Osteoblast (primary cell): Measurements from ENCODE around the gene AAGAB. TPM values are rescaled to one million over a fixed set of nuclear protein-coding genes. Genes with fewer than 3 reads are reported as not detected.

Source experiments
- DNase-seq: peaks from one replicate; pipeline ENCODE4 v3.0.0; 2011; ENCODE audit warnings: low spot score, mixed read lengths; ENCODE audit not compliant: insufficient read length; ENCODE audit errors: missing footprints
- H2AFZ ChIP-seq: 2 replicates; pipeline ENCODE4 v1.6.0; 2011; ENCODE audit warnings: mild to moderate bottlenecking, low read length
- H3K27ac ChIP-seq: 2 replicates; pipeline ENCODE4 v1.5.1; 2011; ENCODE audit warnings: mild to moderate bottlenecking, low read depth, low read length, moderate library complexity
- H3K27me3 ChIP-seq: 2 replicates; pipeline ENCODE4 v1.6.0; 2012; ENCODE audit warnings: mild to moderate bottlenecking, control low read depth, inconsistent platforms, low read length, moderate library complexity; ENCODE audit not compliant: insufficient read depth
- H3K36me3 ChIP-seq: 2 replicates; pipeline ENCODE4 v1.5.1; 2011; ENCODE audit warnings: mild to moderate bottlenecking, low read length, control low read depth, moderate library complexity; ENCODE audit not compliant: insufficient read depth
- H3K4me1 ChIP-seq: 2 replicates; pipeline ENCODE4 v1.5.1; 2011; ENCODE audit warnings: mild to moderate bottlenecking, low read length, control low read depth, moderate library complexity; ENCODE audit not compliant: insufficient read depth
- H3K4me2 ChIP-seq: 2 replicates; pipeline ENCODE4 v1.6.0; 2011; ENCODE audit warnings: mild to moderate bottlenecking, low read length; ENCODE audit not compliant: insufficient read depth
- H3K4me3 ChIP-seq: fragments of 200-600 bp; sonication (generic); 3 replicates; pipeline ENCODE4 v1.5.1; 2012; ENCODE audit warnings: mild to moderate bottlenecking, low read length, inconsistent platforms; ENCODE audit not compliant: insufficient read depth
- H3K79me2 ChIP-seq: 2 replicates; pipeline ENCODE4 v1.6.0; 2012; ENCODE audit warnings: mild to moderate bottlenecking, low read length, control low read depth, inconsistent platforms; ENCODE audit not compliant: insufficient read depth
- H3K9me3 ChIP-seq: 2 replicates; pipeline ENCODE4 v1.5.1; 2011; ENCODE audit warnings: low read depth, low read length, control low read depth
- H4K20me1 ChIP-seq: 2 replicates; pipeline ENCODE4 v1.6.0; 2012; ENCODE audit warnings: mild to moderate bottlenecking, low read length, control low read depth; ENCODE audit not compliant: insufficient read depth
- CTCF ChIP-seq: IDR thresholded peaks from 2 replicates; pipeline ENCODE4 v1.5.1; 2011; ENCODE audit warnings: mild to moderate bottlenecking, low read depth, low read length, moderate library complexity; ENCODE audit errors: extremely low read depth
- total RNA-seq: library from RNA; depleted of rRNA; stranded (reverse); fragments of >200 nt; gene quantifications from 2 replicates; pipeline ENCODE4 v1.2.3, GENCODE V29; 2012

The AAGAB gene
- total RNA-seq, 1 donor = 51.0 TPM

GRCh38 chr15:67188551-67189218 lies 65.8 kb downstream of the AAGAB start:
- no peak overlapping the region for H2AFZ ChIP-seq

GRCh38 chr15:67187351-67187854 lies 67.1 kb downstream of the AAGAB start:
- Histone ChIP-seq H2AFZ (no peak overlapping the region), H3K4me1 (peaks cover 46% of the 10 kb centered on the region), H3K4me2 (no peak overlapping the region), H3K27me3 (no peaks in the 10 kb centered on the region), H3K27ac (peak overlapping the region; percentile 62), H3K79me2 (peaks cover 28% of the 10 kb centered on the region), H4K20me1 (no peaks in the 10 kb centered on the region), H3K36me3 (peaks cover 97% of the 10 kb centered on the region), H3K9me3 (no peaks in the 10 kb centered on the region), H3K4me3 (no peak overlapping the region)
- TF ChIP-seq CTCF = no peak
- DNase-seq = peak; percentile 65

More at GRCh38 chr15:67188551-67189218, 65.8 kb downstream of the AAGAB start:
- H3K27me3 ChIP-seq = no peaks in the 10 kb centered on the region
- no peak for TF ChIP-seq CTCF
- no peak for DNase-seq
- H3K27ac ChIP-seq = peak overlapping the region; percentile 86
- H3K4me2 ChIP-seq = no peak overlapping the region
- no peaks in the 10 kb centered on the region for H4K20me1 ChIP-seq
- no peaks in the 10 kb centered on the region for H3K9me3 ChIP-seq
- H3K4me3 ChIP-seq = no peak overlapping the region
- H3K36me3 ChIP-seq = peaks cover 99% of the 10 kb centered on the region
- H3K79me2 ChIP-seq = peaks cover 26% of the 10 kb centered on the region
- peaks cover 40% of the 10 kb centered on the region for H3K4me1 ChIP-seq

- Histone ChIP-seq H3K4me3 (no peak overlapping the region), H3K9me3 (no peaks in the 10 kb centered on the region), H3K27ac (peak overlapping the region; percentile 62), H3K36me3 (peaks cover 96% of the 10 kb centered on the region), H3K4me2 (no peak overlapping the region), H3K4me1 (peaks cover 46% of the 10 kb centered on the region), H4K20me1 (no peaks in the 10 kb centered on the region), H3K27me3 (no peaks in the 10 kb centered on the region), H2AFZ (no peak overlapping the region), H3K79me2 (peaks cover 29% of the 10 kb centered on the region)
- TF ChIP-seq CTCF = no peak
- no peak for DNase-seq
Observed at GRCh38 chr15:67186688-67187087, 67.8 kb downstream of the AAGAB start.

GRCh38 chr15:67186226-67186649 lies 68.2 kb downstream of the AAGAB start:
- Histone ChIP-seq H3K36me3 (peaks cover 95% of the 10 kb centered on the region), H3K27ac (peak overlapping the region; percentile 62), H3K4me2 (no peak overlapping the region), H3K4me1 (peaks cover 46% of the 10 kb centered on the region), H2AFZ (no peak overlapping the region), H3K4me3 (no peak overlapping the region), H4K20me1 (no peaks in the 10 kb centered on the region), H3K27me3 (no peaks in the 10 kb centered on the region), H3K79me2 (peaks cover 29% of the 10 kb centered on the region), H3K9me3 (no peaks in the 10 kb centered on the region)
- peak; percentile 60 for DNase-seq
- TF ChIP-seq CTCF = no peak
